HG02885 (cell line): Measurements from ENCODE around the gene AKAP8L.

Experiments
- ATAC-seq: cut with Tn5 transposase; IDR thresholded peaks from one replicate; pipeline ENCODE4 v1.9.1; 2021; ENCODE audit warnings: mild to moderate bottlenecking; ENCODE audit not compliant: unreplicated experiment, poor library complexity

Gene AKAP8L

DNA sequence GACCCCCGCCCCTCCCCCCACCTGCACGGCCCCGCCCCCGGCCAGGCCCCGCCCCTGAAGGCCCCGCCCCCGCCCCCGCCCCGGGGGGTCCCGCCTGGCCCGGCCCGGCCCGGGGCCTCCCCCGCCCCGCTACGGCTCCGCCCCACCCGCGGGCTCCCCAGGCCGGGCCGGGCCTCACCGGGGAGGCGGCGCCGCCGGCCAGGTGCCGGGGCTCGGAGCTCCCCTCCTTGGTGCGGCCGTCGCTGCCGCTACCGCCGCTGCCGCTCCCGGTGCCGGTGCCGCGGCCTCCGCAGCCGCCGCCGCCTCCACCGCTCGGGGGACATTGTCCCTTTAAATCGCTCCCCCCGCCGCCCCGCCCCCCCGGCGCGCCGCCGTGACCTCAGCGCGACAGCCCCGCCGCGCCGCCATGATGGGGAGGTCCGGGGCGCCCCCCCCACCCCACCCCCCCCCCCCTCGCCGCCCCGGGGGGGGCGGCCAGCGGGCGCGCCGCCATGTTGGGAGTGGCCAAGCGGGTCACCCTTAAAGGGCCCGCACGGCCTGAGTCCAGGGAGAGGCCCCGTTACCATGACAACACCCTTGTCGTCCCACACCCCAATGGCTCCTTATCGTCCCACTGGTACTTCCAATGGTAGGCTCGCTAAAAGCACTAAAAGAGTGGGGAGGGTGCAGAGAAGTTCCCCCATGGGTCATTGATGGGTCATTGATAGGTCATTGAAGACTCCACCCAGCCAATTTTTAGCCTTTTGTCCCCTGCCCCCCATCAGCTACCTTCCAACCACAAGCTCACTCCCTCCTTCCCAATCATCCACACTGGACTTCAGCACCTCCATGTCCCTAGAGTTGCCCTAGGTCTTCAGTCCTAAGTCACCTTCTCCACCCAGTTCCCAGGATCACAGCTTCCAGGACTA is 31.1 kb upstream of the AKAP8L start, which contains the start of gene WIZ:
Gene WIZ (minus strand): TSS at position 337 of the 908 bp plus-strand sequence. CDS start 1,649 bp downstream, outside the sequence.
- peak; percentile 64 for ATAC-seq

DNA sequence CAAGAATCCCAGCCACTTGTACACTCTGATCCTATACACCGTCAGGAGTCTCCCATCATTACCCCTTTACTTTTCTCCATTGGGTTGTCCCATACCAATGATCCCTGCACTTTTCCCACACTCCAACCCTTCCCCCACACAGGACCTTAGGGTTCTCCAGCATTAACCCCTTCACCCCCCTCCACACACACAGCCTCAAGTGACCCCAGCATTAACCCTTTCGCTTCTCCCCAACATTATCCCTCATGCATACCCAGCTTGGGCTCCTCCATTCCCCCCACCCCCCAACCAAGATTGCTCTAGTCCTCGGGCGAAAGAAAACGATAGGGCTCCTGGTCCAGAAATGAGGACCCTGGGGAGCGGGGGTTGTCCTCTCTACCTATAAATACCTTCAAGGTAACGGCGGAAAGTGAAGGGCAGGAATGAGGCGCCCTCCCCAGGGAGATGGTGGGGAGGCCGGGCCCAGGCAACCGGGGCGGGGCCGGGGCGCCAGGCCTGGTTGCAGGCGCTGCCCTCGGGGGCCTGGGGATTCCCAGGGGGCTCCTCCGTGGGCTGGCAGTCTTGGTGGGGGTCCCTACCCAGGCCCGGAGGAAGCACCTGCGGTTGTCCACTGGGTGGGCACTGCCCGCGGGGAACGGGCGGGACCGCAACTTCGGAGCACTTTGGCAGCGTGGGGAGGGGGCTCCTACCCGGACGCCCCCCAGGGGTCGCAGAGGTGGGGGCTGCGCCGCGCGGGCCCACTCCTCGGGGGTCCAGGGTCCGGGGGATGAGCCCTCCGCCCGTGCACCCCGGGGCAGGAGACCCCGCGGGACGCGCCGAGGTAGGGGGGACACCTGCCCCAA is 30.2 kb upstream of the AKAP8L start:
- ATAC-seq: peak; percentile 19

DNA sequence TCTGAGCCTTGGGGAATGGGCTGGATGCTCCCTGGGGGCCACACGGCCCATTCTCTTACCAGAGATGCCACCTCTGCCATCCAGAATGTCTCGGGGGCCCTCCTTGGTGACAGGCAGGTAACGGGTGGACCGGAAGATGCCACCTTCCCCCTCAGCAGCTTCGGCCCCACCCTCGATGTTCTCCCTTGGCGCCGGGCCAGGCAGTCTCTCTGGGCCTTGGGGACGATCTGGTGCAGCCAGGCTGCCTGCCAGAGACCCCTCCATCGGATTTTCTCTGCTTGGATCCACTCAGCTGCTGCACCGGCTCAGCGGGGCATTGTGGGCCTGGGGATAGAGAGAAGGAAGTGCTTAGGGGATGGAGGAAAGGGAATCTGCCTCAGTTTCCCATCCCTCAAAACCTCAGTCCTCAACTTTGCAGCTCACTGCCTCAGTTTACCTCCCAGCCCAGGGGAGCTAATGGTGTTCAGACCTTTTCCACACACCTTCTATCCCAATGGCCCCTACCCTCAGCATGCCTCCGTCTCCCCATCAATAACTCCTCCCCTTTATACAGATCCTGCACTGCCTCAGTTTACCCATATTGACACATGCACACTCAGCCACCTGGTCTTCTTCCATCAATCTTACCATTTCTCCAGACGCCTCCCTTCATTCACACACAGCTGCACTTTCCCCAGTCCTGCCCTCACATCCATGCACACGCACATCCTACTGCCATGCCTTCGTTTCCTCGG is 29.4 kb upstream of the AKAP8L start:
- ATAC-seq: no peak

DNA sequence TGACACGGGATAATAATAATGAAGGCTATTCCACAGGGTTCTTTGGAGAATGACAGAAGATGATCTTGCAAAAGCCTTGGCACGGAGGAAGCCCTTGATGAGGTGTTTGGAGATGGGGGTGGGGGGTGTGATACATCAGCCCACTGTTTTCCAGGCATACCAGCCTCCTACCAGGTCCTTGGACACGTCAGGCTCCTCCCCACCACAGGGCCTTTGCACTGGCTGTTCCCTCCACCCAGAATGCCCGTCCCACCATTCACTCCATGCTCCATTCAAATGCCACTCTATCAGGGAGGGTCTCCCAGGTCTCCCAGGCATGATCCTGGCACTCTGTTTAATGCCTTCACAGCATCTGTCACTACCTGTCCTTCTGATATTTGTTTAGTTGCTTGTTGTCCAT is 28.3 kb upstream of the AKAP8L start:
- no peak for ATAC-seq

DNA sequence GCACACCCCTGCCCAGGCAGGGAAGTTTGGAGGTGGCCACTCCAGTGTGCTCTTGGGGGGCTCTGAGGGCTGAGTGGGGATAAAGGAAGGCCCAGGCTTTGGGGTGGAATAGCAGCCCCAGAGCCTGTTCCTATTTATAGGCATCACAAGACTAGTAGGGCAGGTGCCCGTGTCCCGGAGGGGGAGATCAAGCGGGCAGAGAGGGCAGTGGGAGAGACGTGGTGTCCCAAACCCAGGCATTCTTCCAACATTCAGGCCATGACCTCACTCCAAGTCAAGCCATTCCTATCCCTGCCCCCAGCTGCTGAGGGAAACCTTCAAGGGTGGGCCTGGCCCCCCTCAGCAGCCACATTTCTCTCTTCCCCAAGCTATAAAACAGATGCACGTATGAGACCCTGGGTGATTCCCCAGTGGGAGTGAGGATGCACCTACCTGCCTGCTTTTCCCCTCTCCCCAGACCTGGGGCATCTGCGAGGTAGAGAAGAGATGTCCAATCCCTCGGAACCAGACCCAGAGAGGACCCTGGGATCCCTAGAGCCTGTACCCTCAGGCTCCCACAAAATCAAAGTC is 27.1 kb upstream of the AKAP8L start:
- ATAC-seq: no peak

DNA sequence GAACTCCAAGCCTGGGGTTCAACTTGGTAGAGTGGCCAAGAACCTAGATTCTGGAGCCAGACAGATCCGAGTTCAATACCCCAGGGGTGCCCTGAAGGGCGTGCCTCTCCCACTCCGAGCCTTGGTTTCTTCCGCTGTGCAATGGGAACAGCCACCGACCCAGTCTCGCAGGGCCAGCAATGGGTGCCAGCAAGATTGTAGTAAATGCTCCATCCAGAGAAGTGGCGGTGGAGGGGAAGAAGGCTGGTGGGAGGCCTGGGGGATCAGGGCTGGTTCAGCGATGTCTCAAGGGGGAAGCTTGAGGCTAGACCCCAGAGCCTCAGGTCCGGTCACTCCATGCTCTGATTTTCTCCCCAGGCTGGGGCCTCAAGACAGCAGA is 26.4 kb upstream of the AKAP8L start:
- ATAC-seq: no peak

DNA sequence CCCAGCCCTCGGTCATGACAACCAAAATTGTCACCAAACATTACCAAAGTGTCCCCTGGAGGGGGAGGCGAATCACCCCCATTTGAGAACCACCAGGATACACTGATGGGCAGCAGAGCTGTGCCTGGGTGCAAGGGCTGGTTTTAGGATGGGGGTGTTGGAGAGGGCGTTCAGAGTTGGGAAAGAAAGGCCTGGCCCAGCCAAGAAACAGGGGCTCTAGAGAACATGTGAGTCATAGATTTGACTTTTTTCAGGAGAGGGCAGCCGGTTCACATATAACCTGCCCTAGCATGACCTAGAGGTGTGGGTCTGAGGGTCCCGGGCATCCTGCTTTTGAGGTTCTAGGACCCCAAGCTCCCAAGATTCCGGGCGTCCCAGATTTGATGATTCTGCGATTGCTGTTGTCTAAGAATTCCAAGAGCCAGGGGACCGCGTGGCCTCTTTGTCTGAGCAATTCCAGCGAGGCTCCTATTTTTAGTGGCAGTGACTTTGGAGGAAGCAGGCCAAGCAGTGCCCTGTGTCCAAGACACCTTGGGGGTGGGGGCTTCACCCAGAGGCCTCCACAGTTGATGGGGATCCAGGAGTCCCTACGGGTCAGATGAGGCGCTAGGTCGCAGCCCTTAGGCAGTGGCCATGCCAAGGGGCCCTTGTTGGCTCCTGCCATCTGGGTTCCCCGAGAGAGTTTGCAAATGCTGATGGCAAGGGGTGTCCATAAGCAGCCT is 25.9 kb upstream of the AKAP8L start:
- ATAC-seq: no peak

DNA sequence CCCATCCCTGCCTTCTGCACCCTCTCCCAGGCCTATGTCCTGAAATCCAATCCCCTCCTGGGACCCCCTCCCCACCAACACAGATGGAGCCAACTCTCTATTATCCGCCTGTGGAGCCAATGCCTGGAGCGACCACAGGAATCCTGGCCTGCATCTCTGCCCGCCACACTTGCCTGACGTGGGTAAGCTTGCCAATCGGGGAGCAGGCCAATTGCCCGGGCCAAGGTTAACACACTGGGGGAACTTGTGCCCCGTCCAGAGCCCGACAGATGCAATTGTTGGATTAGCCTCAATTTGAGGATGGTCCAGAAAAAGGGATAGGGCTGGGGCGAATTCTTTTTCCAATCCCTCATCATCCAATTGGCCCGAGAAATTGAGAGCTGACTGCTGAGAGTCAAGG is 25.1 kb upstream of the AKAP8L start:
- no peak for ATAC-seq

DNA sequence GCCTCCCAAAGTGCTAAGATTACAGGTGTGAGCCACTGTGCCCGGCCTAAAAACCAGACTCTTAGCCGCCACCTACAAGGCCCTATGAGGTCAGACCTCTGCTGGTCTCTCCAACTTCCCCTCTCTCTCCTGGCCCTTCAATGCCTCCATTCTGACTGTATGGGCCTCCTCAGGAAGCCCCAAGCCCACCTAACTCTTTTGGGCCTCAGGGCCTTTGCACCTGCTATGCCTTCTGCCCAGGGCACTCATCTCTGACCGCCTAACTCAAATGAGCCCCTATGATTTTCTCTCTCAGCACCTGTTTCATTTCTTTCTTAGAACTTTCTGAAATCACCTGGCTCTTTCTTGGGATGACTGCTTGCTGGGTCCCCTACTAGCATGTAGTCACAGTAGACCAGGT is 24.5 kb upstream of the AKAP8L start:
- no peak for ATAC-seq

DNA sequence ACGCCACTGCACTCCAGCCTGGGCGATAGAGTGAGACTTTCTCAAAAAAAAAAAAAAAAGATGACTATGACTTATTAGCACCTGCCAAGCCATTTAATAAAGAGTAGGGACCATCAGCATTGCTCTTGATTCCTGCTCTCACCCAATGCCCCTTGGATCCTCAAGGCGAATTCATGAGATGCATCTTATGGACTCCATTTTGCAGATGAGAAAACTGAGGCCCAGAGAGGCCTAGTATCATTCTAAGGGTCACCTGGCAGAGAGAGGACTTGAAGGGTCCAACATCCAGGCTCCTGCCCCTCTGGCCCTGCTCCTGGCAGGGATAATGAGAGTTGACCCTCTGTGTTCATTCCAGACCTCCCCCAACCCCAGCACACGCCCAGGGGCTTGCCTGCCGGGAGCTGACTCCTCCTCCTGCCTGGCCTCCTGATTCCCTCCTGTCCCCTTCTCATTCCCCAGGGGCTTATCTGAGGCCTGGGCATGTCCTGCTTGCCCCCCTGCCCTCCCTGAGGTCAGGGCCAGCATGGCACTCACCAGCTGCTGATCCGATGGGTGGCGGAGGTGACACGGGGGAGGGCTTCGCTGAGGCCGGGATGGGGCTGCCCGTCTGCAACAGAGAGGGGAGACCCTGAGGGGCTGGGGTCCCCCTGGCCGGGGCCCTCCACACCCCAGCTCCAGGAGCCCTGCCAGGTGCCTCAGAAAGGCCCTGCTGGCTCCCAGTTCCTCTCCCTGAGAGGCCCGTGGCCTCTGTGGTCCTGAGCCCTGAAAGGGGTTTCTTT is 23.5 kb upstream of the AKAP8L start:
- no peak for ATAC-seq

DNA sequence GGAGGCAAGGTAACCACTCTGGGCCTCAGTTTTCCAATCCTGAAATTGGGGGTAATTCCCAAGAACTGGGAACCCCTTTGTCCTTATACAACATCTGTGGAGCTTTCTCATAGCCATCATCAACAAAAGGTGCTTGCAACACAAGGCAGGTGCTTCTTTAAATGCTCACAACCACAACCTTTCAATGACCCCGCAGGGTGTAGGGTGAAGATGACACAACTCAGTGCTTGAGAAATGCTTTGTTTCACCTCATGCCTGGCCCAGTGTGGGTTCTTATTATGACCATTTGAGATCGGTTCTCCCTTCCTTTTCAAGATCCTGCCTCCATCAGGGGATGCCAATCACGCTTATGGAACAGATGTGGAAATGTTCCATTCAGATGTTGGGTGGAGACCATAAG is 22.5 kb upstream of the AKAP8L start:
- no peak for ATAC-seq

DNA sequence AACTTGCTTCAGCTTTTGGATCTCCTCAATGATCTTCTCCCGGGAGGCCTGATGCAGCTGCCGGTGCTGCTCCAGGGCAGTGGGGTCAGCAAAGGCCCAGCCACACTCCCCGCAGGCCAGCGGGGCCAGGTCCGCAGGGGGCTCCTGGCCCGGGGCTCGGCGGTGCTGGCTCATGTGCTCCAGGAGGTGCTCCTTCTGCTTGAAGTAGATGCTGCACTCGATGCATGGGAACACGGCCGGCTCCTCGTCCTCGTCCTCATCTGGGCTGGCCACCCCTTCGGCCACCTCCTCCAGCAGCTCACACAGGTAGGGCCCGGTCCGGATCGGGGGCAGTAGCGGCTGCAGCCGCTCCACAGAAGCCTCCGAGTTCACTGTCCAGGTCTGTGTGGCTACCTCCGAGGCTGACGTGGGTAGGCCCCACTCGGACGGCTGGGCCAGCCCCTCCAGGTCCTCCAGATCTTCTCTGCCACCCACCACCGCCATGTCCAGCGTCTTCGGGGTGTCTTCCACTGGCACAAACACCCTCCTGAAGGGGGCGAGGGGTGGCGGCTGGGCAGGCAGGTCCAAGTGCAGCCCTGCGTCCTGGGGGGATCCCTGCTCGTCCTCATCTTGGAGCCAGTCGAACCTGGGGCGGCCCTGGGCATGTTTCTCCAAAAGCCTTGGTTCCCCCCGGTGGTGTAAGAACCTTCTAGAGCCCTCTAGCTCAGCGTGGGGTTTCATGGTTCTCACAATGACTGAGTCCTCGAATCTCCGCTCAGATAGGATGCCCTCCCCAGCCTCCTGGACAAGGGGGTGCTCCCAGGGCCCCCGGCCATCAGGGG is 21.2 kb upstream of the AKAP8L start:
- ATAC-seq: no peak

DNA sequence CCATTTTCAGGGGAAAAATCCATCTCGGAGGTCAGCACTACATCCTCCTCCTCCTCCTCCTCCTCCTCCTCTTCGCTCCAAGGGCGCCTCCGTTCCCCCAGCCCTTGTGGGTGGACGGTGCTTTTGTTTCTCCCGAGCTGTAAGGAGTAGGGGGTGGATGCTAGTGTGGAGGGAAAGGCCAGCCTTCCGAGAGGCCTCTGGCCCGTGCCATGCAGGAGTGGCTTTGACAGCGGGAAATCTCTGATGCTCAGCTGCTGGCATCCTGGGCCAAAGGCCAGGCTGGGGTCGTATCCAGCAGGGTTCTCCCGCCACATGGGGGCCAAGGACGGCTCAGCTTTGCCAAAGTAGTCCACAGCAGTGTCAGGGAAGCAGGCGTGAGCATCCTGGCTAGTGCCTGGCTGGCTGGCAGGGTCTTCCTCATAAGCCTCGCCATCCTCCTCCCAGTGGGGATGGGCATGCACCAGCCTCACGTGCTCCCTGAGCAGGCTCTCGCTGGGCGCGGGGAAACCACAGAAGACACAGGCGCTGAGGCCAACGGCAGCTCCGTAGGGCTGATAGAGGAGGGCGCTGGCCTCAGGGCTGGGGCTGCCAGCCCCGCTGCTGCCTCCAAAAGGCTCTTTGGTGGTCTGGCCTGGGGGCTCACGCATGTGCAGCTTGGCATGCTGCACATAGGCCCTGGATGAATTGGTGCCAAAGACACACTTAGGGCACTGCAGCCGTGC is 20.5 kb upstream of the AKAP8L start:
- ATAC-seq: no peak

DNA sequence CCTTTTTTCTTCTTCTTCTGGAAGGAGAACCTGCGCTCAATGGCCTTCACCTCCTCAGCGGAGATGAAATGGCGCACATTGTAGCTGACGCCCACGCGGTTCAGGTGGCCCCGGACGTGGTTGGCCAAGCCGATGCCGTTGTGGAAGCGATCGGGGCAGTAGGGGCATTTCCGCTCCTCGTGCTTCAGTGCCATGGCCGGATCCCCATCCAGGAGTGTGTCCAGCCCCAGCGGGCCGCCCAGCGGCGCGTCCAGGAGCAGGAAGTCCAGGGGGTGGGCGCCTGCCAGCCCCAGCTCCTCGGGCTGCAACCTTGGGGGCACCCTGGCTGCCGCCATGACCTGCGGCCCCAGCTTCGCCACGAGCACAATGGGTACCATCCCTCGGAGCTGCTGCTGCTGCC is 19.8 kb upstream of the AKAP8L start:
- ATAC-seq: no peak

DNA sequence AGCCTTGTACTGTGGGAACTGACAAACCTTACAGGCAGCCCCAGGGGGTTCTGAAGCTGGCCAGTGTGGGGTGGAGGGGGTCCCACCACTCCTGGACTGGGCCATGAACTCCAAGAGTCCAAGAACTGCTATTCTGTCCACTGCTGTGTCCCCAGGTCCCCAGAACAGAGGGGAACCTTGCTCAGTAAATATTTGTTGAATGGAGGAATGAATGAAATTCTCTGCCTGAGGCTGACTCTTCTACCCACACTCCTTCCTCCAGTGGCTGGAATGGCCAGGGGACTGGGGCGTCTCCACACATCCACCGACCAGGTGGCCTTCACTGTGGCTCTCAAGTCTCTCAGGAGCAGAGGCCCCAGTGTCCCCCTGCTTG is 19.3 kb upstream of the AKAP8L start:
- no peak for ATAC-seq

DNA sequence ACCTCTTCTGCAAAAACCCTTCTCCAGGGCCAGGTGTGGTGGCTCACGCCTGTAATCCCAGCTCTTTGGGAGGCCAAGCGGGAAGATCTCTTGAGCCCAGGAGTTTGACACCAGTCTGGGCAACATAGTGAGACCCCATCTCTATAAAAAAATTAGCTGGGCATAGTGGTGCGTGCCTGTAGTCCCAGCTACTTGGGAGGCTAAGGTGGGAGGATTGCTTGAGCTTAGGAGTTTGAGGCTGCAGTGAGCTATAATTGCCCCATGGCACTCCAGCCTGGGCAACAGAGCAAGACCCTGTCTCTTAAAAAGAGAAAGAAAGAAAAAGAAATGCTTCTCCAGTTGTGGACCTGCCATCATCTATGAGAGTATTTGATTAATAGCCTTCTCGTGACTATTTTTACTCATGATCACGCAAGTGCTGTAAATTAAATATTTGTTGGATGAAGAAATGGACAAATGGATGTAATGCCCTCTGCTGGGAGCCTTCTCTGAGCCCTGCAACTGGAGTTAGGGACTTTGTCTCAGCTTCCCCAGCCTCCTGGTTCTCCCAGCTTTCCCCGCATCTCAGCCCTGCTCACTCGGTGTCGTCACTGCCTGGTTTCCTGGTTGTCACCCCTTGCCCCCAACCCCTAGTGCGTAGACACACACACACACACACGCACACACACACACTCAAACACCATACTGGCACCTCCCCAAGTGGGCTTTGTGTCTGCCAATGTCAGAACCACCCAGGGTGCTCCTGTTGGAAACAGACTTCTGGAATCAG is 18.8 kb upstream of the AKAP8L start:
- no peak for ATAC-seq

DNA sequence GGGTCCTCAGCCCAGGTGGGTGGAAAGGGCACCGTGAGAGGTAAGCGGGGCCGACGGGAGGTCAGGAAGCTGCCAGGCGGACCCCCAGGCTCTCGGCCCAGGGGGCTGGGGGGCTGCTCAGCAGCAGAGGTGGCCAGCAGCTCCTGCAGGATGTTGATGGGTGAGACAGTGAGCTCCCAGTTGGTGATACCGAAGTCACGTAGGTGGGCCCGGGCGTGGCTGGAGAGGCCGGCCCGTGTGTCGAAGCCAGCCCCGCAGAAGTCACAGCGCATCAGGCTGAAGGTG is 18.0 kb upstream of the AKAP8L start:
- no peak for ATAC-seq
